GM18502 (cell line): ENCODE measurements around the gene ROR1.

Experiments used
- ATAC-seq: cut with Tn5 transposase; IDR thresholded peaks from one replicate; pipeline ENCODE4 v1.9.1; 2021; ENCODE audit warnings: mild to moderate bottlenecking; ENCODE audit not compliant: unreplicated experiment, poor library complexity

The ROR1 gene

GRCh38 chr1:63847308-63847910 lies 73.6 kb downstream of the ROR1 start:
- ATAC-seq, result no peak

- ATAC-seq, result no peak
Observed at GRCh38 chr1:63848733-63849132, 74.9 kb downstream of the ROR1 start.

GRCh38 chr1:63849149-63849548 lies 75.3 kb downstream of the ROR1 start:
- ATAC-seq, result no peak

GRCh38 chr1:63854091-63854490 lies 80.3 kb downstream of the ROR1 start:
- ATAC-seq, result no peak

- no peak for ATAC-seq
Observed at GRCh38 chr1:63855942-63856341, 82.1 kb downstream of the ROR1 start.

- ATAC-seq, result no peak
Observed at GRCh38 chr1:63856924-63857323, 83.1 kb downstream of the ROR1 start.

GRCh38 chr1:63857478-63857877 lies 83.7 kb downstream of the ROR1 start:
- ATAC-seq, result no peak

- ATAC-seq, result no peak
Observed at GRCh38 chr1:63858153-63858552, 84.3 kb downstream of the ROR1 start.

- no peak for ATAC-seq
Observed at GRCh38 chr1:63859480-63860275, 85.9 kb downstream of the ROR1 start.

- ATAC-seq, result no peak
Observed at GRCh38 chr1:63861052-63861691, 87.4 kb downstream of the ROR1 start.

- ATAC-seq, result no peak
Observed at GRCh38 chr1:63863145-63863544, 89.3 kb downstream of the ROR1 start.

- no peak for ATAC-seq
Observed at GRCh38 chr1:63864224-63864641, 90.4 kb downstream of the ROR1 start.

GRCh38 chr1:63865561-63865960 lies 91.7 kb downstream of the ROR1 start:
- no peak for ATAC-seq

- no peak for ATAC-seq
Observed at GRCh38 chr1:63866084-63866483, 92.3 kb downstream of the ROR1 start.

- ATAC-seq, result no peak
Observed at GRCh38 chr1:63867429-63868176, 93.8 kb downstream of the ROR1 start.

- no peak for ATAC-seq
Observed at GRCh38 chr1:63868268-63868781, 94.5 kb downstream of the ROR1 start.

- ATAC-seq, result no peak
Observed at GRCh38 chr1:63870152-63870551, 96.3 kb downstream of the ROR1 start.

GRCh38 chr1:63871463-63871862 lies 97.6 kb downstream of the ROR1 start:
- no peak for ATAC-seq

GRCh38 chr1:63873751-63874150 lies 99.9 kb downstream of the ROR1 start:
- ATAC-seq, result no peak

GRCh38 chr1:63874278-63874880 lies 100.6 kb downstream of the ROR1 start:
- no peak for ATAC-seq
